ENCODE measurements around the gene AJAP1. TPM values are rescaled to one million over a fixed set of nuclear protein-coding genes. Genes with fewer than 3 reads are reported as not detected.

The AJAP1 gene
- total RNA-seq, 1 experiment from 2014 or later, result not detected

GRCh38 chr1:4713669-4714068, 59.3 kb downstream of the AJAP1 start:
- Histone ChIP-seq H3K4me1 (replicated peaks) (no peaks in the 10 kb centered on the region), H3K4me3 (no peak overlapping the region), H3K27me3 (replicated peaks) (no peaks in the 10 kb centered on the region), H3K9me3 (replicated peaks) (peaks cover 22% of the 10 kb centered on the region), H3K36me3 (no peaks in the 10 kb centered on the region), H3K27ac (no peak overlapping the region)
- DNase-seq (ENCODE audit: low read depth in 1 of 2, low spot score in 2 of 2), result no peak

GRCh38 chr1:4716406-4716805, 62.0 kb downstream of the AJAP1 start:
- Histone ChIP-seq H3K27ac (no peak overlapping the region), H3K4me1 (replicated peaks) (no peaks in the 10 kb centered on the region), H3K4me3 (no peak overlapping the region), H3K9me3 (replicated peaks) (peaks cover 24% of the 10 kb centered on the region), H3K36me3 (no peaks in the 10 kb centered on the region), H3K27me3 (replicated peaks) (no peaks in the 10 kb centered on the region)
- no peak for DNase-seq (ENCODE audit: low read depth in 1 of 2, low spot score in 2 of 2)

- DNase-seq (ENCODE audit: low read depth in 1 of 2, low spot score in 2 of 2), result no peak
- Histone ChIP-seq H3K4me1 (replicated peaks) (no peaks in the 10 kb centered on the region), H3K36me3 (no peaks in the 10 kb centered on the region), H3K27me3 (replicated peaks) (no peaks in the 10 kb centered on the region), H3K4me3 (no peak overlapping the region), H3K27ac (no peak overlapping the region), H3K9me3 (replicated peaks) (peaks cover 25% of the 10 kb centered on the region)
Observed at GRCh38 chr1:4718071-4718470, 63.7 kb downstream of the AJAP1 start.

- Histone ChIP-seq H3K9me3 (replicated peaks) (peaks cover 23% of the 10 kb centered on the region), H3K27ac (no peak overlapping the region), H3K4me3 (no peak overlapping the region), H3K27me3 (replicated peaks) (no peaks in the 10 kb centered on the region), H3K36me3 (no peaks in the 10 kb centered on the region), H3K4me1 (replicated peaks) (no peaks in the 10 kb centered on the region)
- DNase-seq (ENCODE audit: low read depth in 1 of 2, low spot score in 2 of 2), result no peak
Observed at GRCh38 chr1:4723106-4723505, 68.7 kb downstream of the AJAP1 start.

GRCh38 chr1:4724001-4724400, 69.6 kb downstream of the AJAP1 start:
- no peak for DNase-seq (ENCODE audit: low read depth in 1 of 2, low spot score in 2 of 2)
- Histone ChIP-seq H3K27me3 (replicated peaks) (no peaks in the 10 kb centered on the region), H3K36me3 (no peaks in the 10 kb centered on the region), H3K4me1 (replicated peaks) (no peaks in the 10 kb centered on the region), H3K4me3 (no peak overlapping the region), H3K27ac (no peak overlapping the region), H3K9me3 (replicated peaks) (peaks cover 25% of the 10 kb centered on the region)

- no peak overlapping the region for H3K27ac ChIP-seq
Observed at GRCh38 chr1:4724695-4725250, 70.4 kb downstream of the AJAP1 start.

GRCh38 chr1:4725416-4725815, 71.0 kb downstream of the AJAP1 start:
- no peaks in the 10 kb centered on the region for H3K36me3 ChIP-seq
- no peaks in the 10 kb centered on the region for H3K4me1 ChIP-seq (replicated peaks)
- peaks cover 18% of the 10 kb centered on the region for H3K9me3 ChIP-seq (replicated peaks)
- H3K27ac ChIP-seq, result no peak overlapping the region
- DNase-seq (ENCODE audit: low read depth in 1 of 2, low spot score in 2 of 2), result no peak
- H3K4me3 ChIP-seq, result no peak overlapping the region
- H3K27me3 ChIP-seq (replicated peaks), result no peaks in the 10 kb centered on the region

More at GRCh38 chr1:4724695-4725250, 70.4 kb downstream of the AJAP1 start:
- no peaks in the 10 kb centered on the region for H3K4me1 ChIP-seq (replicated peaks)
- no peaks in the 10 kb centered on the region for H3K36me3 ChIP-seq
- H3K4me3 ChIP-seq, result no peak overlapping the region
- no peak for DNase-seq (ENCODE audit: low read depth in 1 of 2, low spot score in 2 of 2)
- no peaks in the 10 kb centered on the region for H3K27me3 ChIP-seq (replicated peaks)
- peaks cover 23% of the 10 kb centered on the region for H3K9me3 ChIP-seq (replicated peaks)

GRCh38 chr1:4726620-4727341, 72.4 kb downstream of the AJAP1 start:
- Histone ChIP-seq H3K27me3 (replicated peaks) (no peaks in the 10 kb centered on the region), H3K36me3 (no peaks in the 10 kb centered on the region), H3K4me3 (no peak overlapping the region), H3K4me1 (replicated peaks) (no peaks in the 10 kb centered on the region), H3K9me3 (replicated peaks) (peaks cover 16% of the 10 kb centered on the region), H3K27ac (no peak overlapping the region)
- DNase-seq (ENCODE audit: low read depth in 1 of 2, low spot score in 2 of 2), result no peak

GRCh38 chr1:4728319-4729089, 74.1 kb downstream of the AJAP1 start:
- no peaks in the 10 kb centered on the region for H3K36me3 ChIP-seq
- peaks cover 11% of the 10 kb centered on the region for H3K9me3 ChIP-seq (replicated peaks)
- no peak overlapping the region for H3K4me3 ChIP-seq
- no peak overlapping the region for H3K27ac ChIP-seq
- H3K27me3 ChIP-seq (replicated peaks), result no peaks in the 10 kb centered on the region
- no peaks in the 10 kb centered on the region for H3K4me1 ChIP-seq (replicated peaks)
- DNase-seq (ENCODE audit: low read depth in 1 of 2, low spot score in 2 of 2), result no peak

- Histone ChIP-seq H3K27me3 (replicated peaks) (no peaks in the 10 kb centered on the region), H3K4me1 (replicated peaks) (no peaks in the 10 kb centered on the region), H3K36me3 (no peaks in the 10 kb centered on the region), H3K27ac (no peak overlapping the region), H3K9me3 (replicated peaks) (peaks cover 11% of the 10 kb centered on the region), H3K4me3 (no peak overlapping the region)
- no peak for DNase-seq (ENCODE audit: low read depth in 1 of 2, low spot score in 2 of 2)
Observed at GRCh38 chr1:4729090-4729471, 74.7 kb downstream of the AJAP1 start.

- no peak for DNase-seq (ENCODE audit: low read depth in 1 of 2, low spot score in 2 of 2)
- Histone ChIP-seq H3K27ac (no peak overlapping the region), H3K36me3 (no peaks in the 10 kb centered on the region), H3K27me3 (replicated peaks) (no peaks in the 10 kb centered on the region), H3K4me1 (replicated peaks) (no peaks in the 10 kb centered on the region), H3K9me3 (replicated peaks) (peaks cover 15% of the 10 kb centered on the region), H3K4me3 (no peak overlapping the region)
Observed at GRCh38 chr1:4730078-4730477, 75.7 kb downstream of the AJAP1 start.

GRCh38 chr1:4733446-4734177, 79.2 kb downstream of the AJAP1 start:
- DNase-seq (ENCODE audit: low read depth in 1 of 2, low spot score in 2 of 2), result no peak
- Histone ChIP-seq H3K4me3 (no peak overlapping the region), H3K4me1 (replicated peaks) (no peaks in the 10 kb centered on the region), H3K27ac (no peak overlapping the region), H3K27me3 (replicated peaks) (no peaks in the 10 kb centered on the region), H3K36me3 (no peaks in the 10 kb centered on the region), H3K9me3 (replicated peaks) (peaks cover 12% of the 10 kb centered on the region)

GRCh38 chr1:4734219-4734618, 79.8 kb downstream of the AJAP1 start:
- Histone ChIP-seq H3K4me1 (replicated peaks) (no peaks in the 10 kb centered on the region), H3K36me3 (no peaks in the 10 kb centered on the region), H3K27ac (no peak overlapping the region), H3K4me3 (no peak overlapping the region), H3K9me3 (replicated peaks) (peaks cover 12% of the 10 kb centered on the region), H3K27me3 (replicated peaks) (no peaks in the 10 kb centered on the region)
- DNase-seq (ENCODE audit: low read depth in 1 of 2, low spot score in 2 of 2), result no peak

- Histone ChIP-seq H3K4me1 (replicated peaks) (no peaks in the 10 kb centered on the region), H3K4me3 (no peak overlapping the region), H3K27me3 (replicated peaks) (no peaks in the 10 kb centered on the region), H3K36me3 (no peaks in the 10 kb centered on the region), H3K9me3 (replicated peaks) (peaks cover 12% of the 10 kb centered on the region), H3K27ac (no peak overlapping the region)
- no peak for DNase-seq (ENCODE audit: low read depth in 1 of 2, low spot score in 2 of 2)
Observed at GRCh38 chr1:4734791-4735190, 80.4 kb downstream of the AJAP1 start.
